Activated naive CD8-positive, alpha-beta T cell treated with anti-CD3 and anti-CD28 coated beads, Interleukin-2, amount 10 ng/mL, durations not matched to agents 7 days and 5 days (primary cell): ENCODE measurements around the gene RAB38. TPM values are rescaled to one million over a fixed set of nuclear protein-coding genes. Genes with fewer than 3 reads are reported as not detected.

Experiments used
- ATAC-seq: fragments of 150-1000 bp; cut with Tn5 transposase; one replicate; pipeline ENCODE4 v1.10.0; 2021; ENCODE audit warnings: low read depth, moderate library complexity
- POLR2A ChIA-PET: fragments of 350-600 bp; sonication (Branson Sonifier 250); formaldehyde crosslinking; loops from one replicate; lab custom pipeline; 2021; ENCODE audit warnings: antibody characterized with exemption; lab: Charles Lee
- DNase-seq: peaks from one replicate; pipeline ENCODE4 v3.0.0; 2021
- H3K27ac Mint-ChIP-seq: one replicate; pipeline ENCODE4 v1.8.0; 2022; ENCODE audit warnings: mild to moderate bottlenecking, mixed read lengths
- H3K27me3 Mint-ChIP-seq: one replicate; pipeline ENCODE4 v1.8.0; 2022; ENCODE audit warnings: mild to moderate bottlenecking, moderate library complexity, mixed read lengths
- H3K36me3 Mint-ChIP-seq: one replicate; pipeline ENCODE4 v1.8.0; 2021; ENCODE audit warnings: mild to moderate bottlenecking, mixed read lengths
- H3K4me1 Mint-ChIP-seq: one replicate; pipeline ENCODE4 v1.8.0; 2021; ENCODE audit warnings: mixed read lengths
- H3K4me3 Mint-ChIP-seq: one replicate; pipeline ENCODE4 v1.8.0; 2022; ENCODE audit warnings: mild to moderate bottlenecking, moderate library complexity, mixed read lengths
- H3K9me3 Mint-ChIP-seq: one replicate; pipeline ENCODE4 v1.8.0; 2021; ENCODE audit warnings: mixed read lengths
- total RNA-seq, 2 experiments: library from RNA; stranded (reverse); gene quantifications; one replicate each; pipeline ENCODE4 v1.2.3, GENCODE V29; 2021

Gene RAB38
- total RNA-seq, 2 experiments from 2014 or later = 1.4 to 1.8 TPM

- Mint-ChIP-seq H3K4me3 (no peak overlapping the region), H3K27me3 (peaks cover 16% of the 10 kb centered on the region), H3K27ac (no peak overlapping the region), H3K9me3 (peaks cover 3% of the 10 kb centered on the region), H3K36me3 (no peaks in the 10 kb centered on the region), H3K4me1 (no peaks in the 10 kb centered on the region)
- DNase-seq = no peak
- ATAC-seq = no peak
- POLR2A ChIA-PET = no interaction called here
Observed at GRCh38 chr11:88105951-88106350, 69.3 kb downstream of the RAB38 start.

DNA sequence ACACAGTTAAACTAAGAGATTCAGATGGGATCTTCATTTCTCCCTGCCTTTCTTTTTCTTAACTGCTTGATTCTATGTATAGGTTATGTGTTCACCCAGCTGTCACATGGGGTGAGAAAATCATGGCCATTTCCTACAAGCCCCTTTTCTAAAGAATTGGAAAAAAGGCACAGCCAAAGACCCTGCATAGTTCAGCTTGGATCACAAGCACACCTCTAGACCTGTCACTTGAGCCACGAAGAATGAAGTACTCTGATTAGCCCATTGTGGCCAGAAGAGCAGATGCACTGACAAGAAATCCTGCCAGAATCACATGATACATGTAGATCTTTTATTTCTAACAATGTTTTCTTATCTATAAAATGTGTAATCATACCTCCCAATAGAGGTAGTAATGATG lies 69.7 kb downstream of the RAB38 start:
- POLR2A ChIA-PET = no interaction called here
- no peak for ATAC-seq
- Mint-ChIP-seq H3K27ac (no peak overlapping the region), H3K27me3 (peaks cover 16% of the 10 kb centered on the region), H3K9me3 (peaks cover 3% of the 10 kb centered on the region), H3K4me1 (no peaks in the 10 kb centered on the region), H3K4me3 (no peak overlapping the region), H3K36me3 (no peaks in the 10 kb centered on the region)
- no peak for DNase-seq

DNA sequence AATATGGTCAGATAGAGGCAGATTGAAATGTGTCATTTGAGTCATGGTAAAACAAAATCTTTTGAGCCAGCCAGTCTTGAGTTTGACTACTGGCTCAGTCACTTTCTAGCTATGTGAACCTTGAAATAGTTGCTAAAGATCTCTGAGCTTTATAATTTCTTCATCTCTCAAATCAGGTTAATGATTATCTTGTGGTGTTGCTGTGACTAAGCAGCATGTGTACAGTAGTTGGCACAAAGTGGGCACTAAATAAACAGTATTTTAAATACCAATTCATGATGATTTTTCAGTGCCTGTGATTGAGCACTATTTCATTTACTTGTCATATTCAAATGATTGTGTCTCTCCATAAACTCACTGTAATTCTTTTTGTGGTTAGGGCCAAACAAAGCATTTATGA lies 70.8 kb downstream of the RAB38 start:
- ATAC-seq = no peak
- no peak overlapping the region for H3K4me3 Mint-ChIP-seq
- H3K9me3 Mint-ChIP-seq = peaks cover 3% of the 10 kb centered on the region
- no peak for DNase-seq
- no peaks in the 10 kb centered on the region for H3K36me3 Mint-ChIP-seq
- peaks cover 19% of the 10 kb centered on the region for H3K27me3 Mint-ChIP-seq
- POLR2A ChIA-PET = no interaction called here
- H3K27ac Mint-ChIP-seq = no peak overlapping the region
- no peaks in the 10 kb centered on the region for H3K4me1 Mint-ChIP-seq

DNA sequence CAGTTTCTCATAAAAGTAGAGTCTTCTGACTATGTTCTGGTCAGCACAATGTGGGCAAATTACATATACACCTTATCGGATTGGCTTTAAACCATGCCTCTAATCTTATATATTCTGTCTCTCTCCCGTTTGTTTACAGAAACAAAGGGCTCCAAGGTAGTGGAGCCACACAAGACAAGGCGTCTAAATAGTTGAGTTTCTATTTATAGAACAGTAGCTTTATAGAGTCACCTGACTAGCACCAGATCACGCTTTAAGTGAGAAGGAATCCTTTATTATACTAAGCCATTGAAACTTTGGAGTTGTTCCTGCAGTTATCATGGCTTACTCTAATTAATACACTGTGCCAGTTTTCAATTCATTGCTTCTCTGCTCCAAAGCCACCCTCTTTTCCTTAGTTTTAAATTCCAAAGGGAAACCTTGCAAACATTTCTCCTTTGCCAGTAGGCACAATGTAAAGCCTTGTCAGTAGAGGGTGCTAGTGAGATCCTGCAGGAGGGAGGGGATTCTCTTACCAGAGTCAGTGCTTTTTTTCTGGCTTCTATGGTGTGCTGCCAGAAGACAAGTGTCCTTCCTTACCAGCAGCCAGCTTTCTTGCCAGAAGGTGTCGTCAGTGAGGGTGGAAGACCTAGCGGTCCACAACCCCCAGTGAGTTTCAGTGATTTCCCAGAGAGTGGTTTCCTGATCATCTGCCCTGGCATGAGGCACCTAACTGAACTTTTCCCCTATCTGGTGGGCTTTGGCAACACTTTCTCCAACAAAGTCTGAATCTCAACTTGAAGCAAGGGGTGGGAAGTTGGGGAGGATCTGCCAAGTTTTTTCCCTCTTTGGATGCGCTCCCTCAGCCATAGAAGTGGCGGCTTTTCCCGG lies 71.7 kb downstream of the RAB38 start:
- H3K4me1 Mint-ChIP-seq = no peaks in the 10 kb centered on the region
- no peak overlapping the region for H3K27ac Mint-ChIP-seq
- POLR2A ChIA-PET = no interaction called here
- H3K4me3 Mint-ChIP-seq = no peak overlapping the region
- peaks cover 3% of the 10 kb centered on the region for H3K9me3 Mint-ChIP-seq
- DNase-seq = peak; percentile 33
- peaks cover 22% of the 10 kb centered on the region for H3K27me3 Mint-ChIP-seq
- ATAC-seq = peak; percentile 74
- no peaks in the 10 kb centered on the region for H3K36me3 Mint-ChIP-seq

GRCh38 chr11:88102598-88102934 lies 72.7 kb downstream of the RAB38 start:
- peaks cover 15% of the 10 kb centered on the region for H3K27me3 Mint-ChIP-seq
- POLR2A ChIA-PET = no interaction called here

GRCh38 chr11:88101881-88102597 lies 73.2 kb downstream of the RAB38 start:
- ATAC-seq (no peak), DNase-seq (no peak)
- H3K4me1 Mint-ChIP-seq = no peaks in the 10 kb centered on the region
- H3K4me3 Mint-ChIP-seq = no peak overlapping the region
- H3K27ac Mint-ChIP-seq = no peak overlapping the region
- POLR2A ChIA-PET = no interaction called here
- no peaks in the 10 kb centered on the region for H3K9me3 Mint-ChIP-seq
- no peaks in the 10 kb centered on the region for H3K36me3 Mint-ChIP-seq
- H3K27me3 Mint-ChIP-seq = peaks cover 14% of the 10 kb centered on the region

More at GRCh38 chr11:88102598-88102934, 72.7 kb downstream of the RAB38 start:
- ATAC-seq = no peak
- no peak overlapping the region for H3K4me3 Mint-ChIP-seq
- no peaks in the 10 kb centered on the region for H3K4me1 Mint-ChIP-seq
- DNase-seq = no peak
- no peak overlapping the region for H3K27ac Mint-ChIP-seq
- H3K36me3 Mint-ChIP-seq = no peaks in the 10 kb centered on the region
- no peaks in the 10 kb centered on the region for H3K9me3 Mint-ChIP-seq

- ATAC-seq = no peak
- POLR2A ChIA-PET = no interaction called here
- no peak overlapping the region for H3K27ac Mint-ChIP-seq
Observed at GRCh38 chr11:88100151-88100550, 75.1 kb downstream of the RAB38 start.

GRCh38 chr11:88098289-88098688 lies 77.0 kb downstream of the RAB38 start:
- Mint-ChIP-seq H3K4me1 (no peaks in the 10 kb centered on the region), H3K9me3 (no peaks in the 10 kb centered on the region), H3K4me3 (no peak overlapping the region), H3K36me3 (no peaks in the 10 kb centered on the region), H3K27ac (no peak overlapping the region), H3K27me3 (peaks cover 6% of the 10 kb centered on the region)
- no peak for DNase-seq
- ATAC-seq = no peak
- POLR2A ChIA-PET = no interaction called here

More at GRCh38 chr11:88100151-88100550, 75.1 kb downstream of the RAB38 start:
- Mint-ChIP-seq H3K4me3 (no peak overlapping the region), H3K36me3 (no peaks in the 10 kb centered on the region), H3K27me3 (peaks cover 6% of the 10 kb centered on the region), H3K4me1 (no peaks in the 10 kb centered on the region), H3K9me3 (no peaks in the 10 kb centered on the region)
- no peak for DNase-seq

GRCh38 chr11:88089134-88089533 lies 86.1 kb downstream of the RAB38 start:
- Mint-ChIP-seq H3K27me3 (peaks cover 4% of the 10 kb centered on the region), H3K36me3 (no peaks in the 10 kb centered on the region), H3K4me3 (no peak overlapping the region), H3K27ac (no peak overlapping the region), H3K4me1 (no peaks in the 10 kb centered on the region), H3K9me3 (no peaks in the 10 kb centered on the region)
- ATAC-seq (no peak), DNase-seq (no peak)
- POLR2A ChIA-PET = no interaction called here

DNA sequence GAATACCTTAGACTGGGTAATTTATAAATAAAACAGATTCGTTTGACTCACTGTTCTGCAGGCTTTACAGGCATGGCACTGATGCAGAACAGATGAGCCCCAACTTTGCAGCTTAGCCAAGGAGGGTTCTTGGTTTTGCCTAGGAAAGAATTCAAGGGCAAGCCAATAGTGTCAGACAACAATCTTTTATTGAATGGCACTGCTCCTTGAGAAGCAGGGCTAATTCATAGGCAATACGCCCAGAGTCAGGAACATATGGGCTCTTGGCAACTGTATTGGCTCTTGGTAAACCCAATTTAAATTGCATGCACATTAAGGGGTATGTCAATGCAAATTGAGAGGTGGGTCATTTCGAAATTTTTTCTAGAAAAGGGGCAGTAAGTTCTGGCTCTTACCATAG lies 87.9 kb downstream of the RAB38 start:
- DNase-seq (no peak), ATAC-seq (no peak)
- Mint-ChIP-seq H3K36me3 (no peaks in the 10 kb centered on the region), H3K4me3 (no peak overlapping the region), H3K4me1 (no peaks in the 10 kb centered on the region), H3K9me3 (no peaks in the 10 kb centered on the region), H3K27me3 (peaks cover 4% of the 10 kb centered on the region), H3K27ac (no peak overlapping the region)
- POLR2A ChIA-PET = no interaction called here

DNA sequence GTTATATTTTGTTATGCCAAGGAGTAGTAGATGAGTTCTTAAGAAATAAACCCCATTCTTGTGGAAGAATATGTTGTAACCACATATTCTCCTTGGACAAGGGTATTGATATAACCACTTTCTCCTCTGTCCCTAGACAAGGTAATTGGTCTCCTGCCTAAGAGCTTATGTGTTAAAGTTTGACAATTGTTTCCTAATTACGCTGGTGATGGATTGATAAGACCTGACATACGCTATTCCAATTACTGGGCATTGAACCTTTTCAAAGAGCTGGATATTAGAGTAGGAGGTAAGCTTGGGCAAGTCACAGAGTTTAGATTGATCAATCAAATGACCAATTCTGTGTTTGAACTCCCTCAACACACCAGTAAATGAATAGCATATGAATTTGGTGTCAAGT lies 88.9 kb downstream of the RAB38 start:
- Mint-ChIP-seq H3K27me3 (peaks cover under 1% of the 10 kb centered on the region), H3K27ac (no peak overlapping the region), H3K36me3 (no peaks in the 10 kb centered on the region), H3K4me1 (no peaks in the 10 kb centered on the region), H3K9me3 (no peaks in the 10 kb centered on the region), H3K4me3 (no peak overlapping the region)
- DNase-seq (no peak), ATAC-seq (no peak)
- POLR2A ChIA-PET = no interaction called here

GRCh38 chr11:88070437-88070836 lies 104.8 kb downstream of the RAB38 start:
- Mint-ChIP-seq H3K36me3 (no peaks in the 10 kb centered on the region), H3K27me3 (peaks cover 7% of the 10 kb centered on the region), H3K27ac (no peak overlapping the region), H3K4me3 (no peak overlapping the region), H3K4me1 (no peaks in the 10 kb centered on the region), H3K9me3 (peaks cover 4% of the 10 kb centered on the region)
- ATAC-seq (no peak), DNase-seq (no peak)
- POLR2A ChIA-PET = no interaction called here

GRCh38 chr11:88068848-88069554 lies 106.2 kb downstream of the RAB38 start:
- DNase-seq (no peak), ATAC-seq (no peak)
- no peak overlapping the region for H3K27ac Mint-ChIP-seq
- H3K4me1 Mint-ChIP-seq = no peaks in the 10 kb centered on the region
- no peaks in the 10 kb centered on the region for H3K36me3 Mint-ChIP-seq
- no peaks in the 10 kb centered on the region for H3K9me3 Mint-ChIP-seq
- POLR2A ChIA-PET = no interaction called here
- no peak overlapping the region for H3K4me3 Mint-ChIP-seq
- peaks cover 5% of the 10 kb centered on the region for H3K27me3 Mint-ChIP-seq
